GM21360 (cell line): Measurements from ENCODE around the gene TTC28.
"Not testable (repeated sequence)": the region's sequence is repeated elsewhere in the genome, so short reads cannot be mapped to it uniquely, and the experiment has no call there.

ENCODE experiments used
- ATAC-seq: cut with Tn5 transposase; IDR thresholded peaks from one replicate; pipeline ENCODE4 v1.9.1; 2021; ENCODE audit warnings: mild to moderate bottlenecking, moderate library complexity; ENCODE audit not compliant: unreplicated experiment

Gene TTC28

DNA sequence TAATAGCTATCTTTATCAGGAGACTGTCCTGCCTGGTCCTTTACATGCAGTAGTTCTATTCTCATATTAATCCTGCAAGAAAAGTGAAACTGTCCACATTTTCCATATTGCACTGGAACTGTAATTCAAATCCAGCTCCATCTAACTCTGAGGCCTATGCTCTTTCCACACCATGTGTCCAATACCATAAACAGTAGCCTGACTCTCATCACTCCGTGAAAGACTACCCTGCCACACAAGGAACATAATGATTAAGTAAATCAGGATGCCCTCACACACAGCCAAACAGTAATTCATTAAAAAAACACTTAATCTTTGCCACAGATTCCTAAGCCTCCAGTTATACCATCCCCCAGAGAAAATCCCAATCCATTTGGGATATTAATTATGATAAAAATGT is 475.3 kb downstream of the TTC28 start:
- ATAC-seq = no peak

DNA sequence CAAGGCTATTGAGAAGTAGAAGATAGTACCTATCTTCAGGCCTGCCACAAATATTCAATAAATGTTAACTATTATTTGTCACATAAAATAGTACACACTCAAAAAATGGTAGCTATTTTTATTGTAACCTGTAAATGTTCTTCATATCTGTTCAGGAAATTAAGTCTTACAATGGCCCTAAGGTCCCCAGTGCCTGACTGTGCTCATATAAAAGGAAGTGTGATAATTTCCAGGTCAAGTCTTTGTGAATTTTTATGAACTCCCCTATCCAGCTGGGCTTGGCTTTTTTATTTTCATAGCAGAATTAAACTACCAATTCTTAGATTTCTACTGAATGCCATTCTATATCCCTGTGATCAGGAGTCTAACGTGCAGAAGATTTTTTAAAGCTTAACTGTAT is 476.4 kb downstream of the TTC28 start:
- no peak for ATAC-seq

- ATAC-seq = no peak
Observed at GRCh38 chr22:28198692-28199091, 480.9 kb downstream of the TTC28 start.

GRCh38 chr22:28191571-28191970 is 488.1 kb downstream of the TTC28 start:
- not testable (repeated sequence) for ATAC-seq

DNA sequence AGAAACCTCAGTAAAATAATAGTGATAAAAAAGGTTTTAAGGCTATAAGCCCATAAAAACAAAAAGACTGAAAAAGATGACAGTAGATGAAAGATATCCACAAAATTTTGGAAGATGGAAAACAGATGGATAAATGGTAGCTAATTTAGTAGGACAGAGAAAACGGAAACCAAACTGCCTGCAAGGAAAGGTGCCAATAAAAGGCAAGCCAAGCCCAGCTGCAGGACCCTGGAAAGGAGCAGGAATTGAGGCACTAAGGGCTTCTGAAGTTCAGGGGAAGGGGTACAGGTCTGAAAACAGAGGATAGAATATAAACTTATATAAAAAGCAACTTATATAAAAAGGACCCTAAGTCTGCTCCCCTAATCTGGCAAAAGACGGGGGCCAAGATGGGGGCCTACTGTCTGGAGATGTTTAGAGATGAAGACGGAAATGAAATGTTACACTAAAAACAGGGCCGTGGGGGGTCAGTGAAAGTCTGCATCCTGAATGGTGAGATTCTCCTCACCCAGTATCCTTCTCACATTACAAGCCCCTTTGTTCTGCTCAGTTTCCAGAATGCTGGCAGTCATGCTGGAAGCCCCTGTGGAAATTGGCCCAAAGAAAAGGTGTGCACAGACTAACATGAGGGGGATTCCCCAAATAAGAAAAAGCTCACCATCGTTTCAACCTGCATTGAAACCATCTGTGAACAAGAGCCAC is 491.3 kb downstream of the TTC28 start:
- ATAC-seq = no peak

DNA sequence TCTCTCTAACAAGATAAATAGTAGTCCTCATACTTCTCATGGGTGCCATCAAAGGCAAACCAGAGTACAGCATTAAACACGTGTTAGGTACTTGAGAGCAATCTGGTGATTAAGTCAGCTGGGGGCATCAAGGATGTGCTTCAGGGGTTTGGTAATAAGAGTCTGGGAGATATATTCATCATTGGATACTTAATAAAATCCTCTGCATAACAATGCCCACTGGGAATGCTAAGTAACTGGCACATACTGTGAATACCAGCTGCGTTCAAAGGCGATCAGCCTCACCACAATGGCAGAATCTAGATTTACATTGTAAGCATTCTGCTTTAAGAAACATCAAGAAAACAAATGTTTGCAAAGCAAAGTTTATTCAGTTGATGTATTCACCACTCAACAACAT is 492.0 kb downstream of the TTC28 start:
- ATAC-seq = no peak

- ATAC-seq = no peak
Observed at GRCh38 chr22:28186641-28187040, 493.0 kb downstream of the TTC28 start.

GRCh38 chr22:28185130-28185529 is 494.5 kb downstream of the TTC28 start:
- ATAC-seq = no peak

GRCh38 chr22:28183078-28183860 is 496.4 kb downstream of the TTC28 start:
- ATAC-seq = no peak

DNA sequence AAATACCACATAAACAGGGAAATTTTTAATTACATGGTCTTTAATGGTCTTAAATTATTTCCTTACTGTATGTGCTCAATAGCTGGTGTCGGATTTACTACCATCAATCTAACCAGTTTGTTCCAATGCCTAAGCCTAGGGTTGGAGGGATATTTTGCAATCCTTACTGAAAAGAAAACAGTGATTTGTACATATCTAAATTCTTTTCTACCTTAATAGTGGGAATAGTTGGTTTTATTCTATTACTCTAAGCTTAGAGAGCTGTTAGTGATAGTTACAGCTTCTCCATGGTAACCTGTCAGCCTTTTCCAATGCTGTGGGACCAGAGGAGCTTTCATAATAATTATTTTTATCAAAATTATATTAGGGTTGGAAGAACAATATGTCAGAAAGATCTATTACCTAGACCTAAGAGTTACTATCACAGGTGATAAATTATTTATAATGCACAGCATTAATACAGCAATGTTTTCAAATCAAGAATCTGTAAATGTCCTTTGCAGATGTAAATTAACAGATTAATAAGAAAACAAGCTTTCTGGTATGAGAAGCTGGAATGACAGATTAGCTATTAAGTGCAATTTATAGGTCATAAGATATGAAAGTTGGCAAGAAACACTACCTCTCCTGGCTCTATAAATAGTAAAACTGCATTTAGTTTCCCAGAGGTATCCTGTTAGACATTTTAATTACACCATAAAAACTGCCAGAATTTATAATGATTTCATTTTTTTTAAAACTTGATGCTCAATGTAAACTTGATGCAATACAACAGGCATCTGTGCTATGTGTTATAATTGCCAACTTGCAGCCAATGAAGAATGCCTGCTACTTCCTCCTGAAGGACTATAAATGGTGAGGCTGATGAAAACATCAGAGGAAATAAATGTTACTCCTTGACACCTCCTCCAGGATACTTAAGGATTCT is 498.6 kb downstream of the TTC28 start:
- ATAC-seq = no peak

- ATAC-seq = no peak
Observed at GRCh38 chr22:28179392-28179791, 500.2 kb downstream of the TTC28 start.

DNA sequence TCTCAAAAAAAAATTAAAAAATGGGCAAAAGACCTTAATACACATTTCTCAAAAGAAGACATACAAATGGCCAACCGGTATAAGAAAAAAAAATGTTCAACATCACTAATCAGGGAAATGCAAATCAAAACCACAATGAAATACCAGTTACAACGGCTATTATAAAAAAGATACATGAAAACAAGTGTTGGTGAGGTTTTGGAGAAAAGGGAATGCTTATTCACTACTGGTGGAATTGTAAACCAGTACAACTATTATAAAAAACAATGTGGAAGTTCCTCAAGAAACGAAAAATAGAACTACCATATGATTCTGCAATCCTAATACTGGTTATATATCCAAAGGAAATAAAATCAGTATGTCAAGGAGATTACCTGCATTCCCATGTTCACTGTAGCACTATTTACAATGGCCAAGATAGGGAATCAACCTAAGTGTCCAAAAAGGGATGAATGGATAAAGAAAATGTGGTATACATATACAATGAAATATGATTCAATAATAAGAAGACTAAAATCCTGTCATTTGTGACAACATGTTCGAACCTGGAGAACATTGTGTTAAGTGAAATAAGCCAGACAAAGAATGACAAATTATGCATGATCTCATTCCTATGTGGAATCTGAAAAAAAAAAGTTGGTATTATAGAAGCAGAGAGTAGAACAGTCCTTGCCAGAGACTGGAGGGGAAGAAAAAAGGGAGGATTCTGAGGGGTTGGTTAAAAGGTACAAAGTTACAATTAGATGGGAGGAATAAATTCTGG is 503.7 kb downstream of the TTC28 start:
- ATAC-seq = no peak

DNA sequence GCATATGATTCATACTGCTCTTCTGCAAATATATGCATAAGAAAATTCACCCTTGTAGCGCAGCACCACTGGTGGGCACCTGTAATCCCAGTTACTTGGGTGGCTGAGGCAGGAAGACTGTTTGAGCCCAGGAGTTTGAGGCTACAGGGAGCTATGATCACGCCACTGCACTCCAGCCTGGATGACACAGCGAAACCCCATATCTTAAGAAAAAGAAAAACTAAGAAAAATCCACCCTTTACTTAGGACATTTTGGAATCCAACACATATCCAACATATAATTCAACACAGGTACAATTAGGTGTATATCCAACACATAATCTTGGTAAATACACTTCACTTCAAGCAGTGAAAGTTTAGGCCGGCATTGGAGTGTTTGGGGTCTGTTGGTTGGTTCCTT is 505.1 kb downstream of the TTC28 start:
- no peak for ATAC-seq

DNA sequence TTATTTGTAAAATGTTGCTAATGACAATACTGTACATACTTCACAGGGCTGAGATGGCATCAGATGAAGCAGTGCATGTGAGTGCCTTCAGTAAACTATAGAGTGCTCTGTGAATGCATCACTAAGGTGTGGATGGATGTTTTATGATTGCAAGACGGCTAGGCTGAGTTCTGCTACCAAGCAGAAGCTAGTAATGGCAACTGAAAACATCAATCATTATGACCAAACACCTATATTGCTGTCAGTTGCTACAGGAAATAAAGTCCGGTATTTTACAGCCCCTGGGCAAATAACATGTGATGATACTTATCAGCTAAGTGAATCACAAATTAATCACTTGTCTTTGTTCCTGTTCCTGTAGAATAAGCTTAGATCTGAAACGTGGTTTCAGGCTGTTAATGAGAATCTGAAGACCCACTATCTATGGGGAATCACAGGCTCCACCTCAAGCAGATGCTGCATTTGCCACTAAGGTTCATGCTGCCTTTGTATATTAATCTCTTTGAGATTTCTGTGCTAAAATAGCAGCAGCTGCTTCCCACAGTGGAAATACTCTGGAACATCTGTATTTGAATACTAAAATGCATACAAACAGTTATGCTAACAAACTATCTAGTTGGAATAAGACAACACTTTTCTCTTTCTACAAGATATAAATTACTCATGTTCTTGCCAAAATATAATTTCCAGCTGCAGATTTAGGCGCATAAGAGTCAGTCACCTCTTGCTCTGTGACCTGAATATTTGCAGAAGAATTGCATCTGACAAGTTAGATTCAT is 506.6 kb downstream of the TTC28 start:
- no peak for ATAC-seq

- no peak for ATAC-seq
Observed at GRCh38 chr22:28171712-28172111, 507.9 kb downstream of the TTC28 start.

- ATAC-seq = no peak
Observed at GRCh38 chr22:28171115-28171514, 508.5 kb downstream of the TTC28 start.

DNA sequence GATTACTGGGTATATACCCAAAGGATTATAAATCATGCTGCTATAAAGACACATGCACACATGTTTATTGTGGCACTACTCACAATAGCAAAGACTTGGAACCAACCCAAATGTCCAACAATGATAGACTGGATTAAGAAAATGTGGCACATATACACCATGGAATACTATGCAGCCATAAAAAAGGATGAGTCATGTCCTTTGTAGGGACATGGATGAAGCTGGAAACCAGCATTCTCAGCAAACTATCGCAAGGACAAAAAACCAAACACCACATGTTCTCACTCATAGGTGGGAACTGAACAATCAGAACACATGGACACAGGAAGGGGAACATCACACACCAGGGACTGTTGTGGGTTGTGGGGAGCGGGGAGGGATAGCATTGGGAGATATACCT is 510.3 kb downstream of the TTC28 start:
- ATAC-seq = not testable (repeated sequence)

DNA sequence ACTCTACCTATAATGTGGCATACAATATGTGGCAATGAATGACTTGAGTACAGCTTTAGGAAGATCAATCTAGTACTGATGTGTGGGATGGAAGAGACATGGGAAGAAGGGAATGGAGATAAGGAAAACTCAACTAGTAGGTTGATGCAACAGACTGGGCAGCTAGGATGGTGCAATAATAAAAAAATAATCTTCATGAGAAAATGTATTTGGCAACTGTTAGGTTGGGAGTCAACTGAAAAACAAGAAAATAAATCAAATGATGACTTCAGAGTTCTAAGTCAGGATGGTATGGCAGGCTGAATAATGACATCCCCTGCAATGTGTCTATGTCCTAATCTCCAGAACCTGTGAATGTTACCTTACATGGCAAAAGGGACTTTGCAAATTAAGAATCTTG is 523.8 kb downstream of the TTC28 start:
- no peak for ATAC-seq

GRCh38 chr22:28154861-28155260 is 524.8 kb downstream of the TTC28 start:
- ATAC-seq = no peak
